Natural killer cell (primary cell): ENCODE measurements around the gene CHN2. TPM values are rescaled to one million over a fixed set of nuclear protein-coding genes. Genes with fewer than 3 reads are reported as not detected.

Experiments
- ATAC-seq, 3 donors: fragments of 150-1000 bp in 2 of 3; fragments of 200-7000 bp in 1 of 3; cut with Tn5 transposase; 1 replicate in 1 of 3; 2 replicates in 2 of 3; pipeline ENCODE4 v1.10.0; 2021; ENCODE audit warnings: mild to moderate bottlenecking in 2 of 3, moderate library complexity in 2 of 3
- DNase-seq, 2 donors: peaks; one replicate each; pipeline versions ENCODE4 v3.0.0 to v3.0.0-alpha.2; 2013 to 2021; ENCODE audit warnings: mixed read lengths in 1 of 2
- H3K27ac ChIP-seq: one replicate; pipeline ENCODE4 v1.5.1; 2013; ENCODE audit warnings: mild to moderate bottlenecking, low read length
- H3K27me3 ChIP-seq: one replicate; pipeline ENCODE4 v1.6.1; 2013; ENCODE audit warnings: low read length; ENCODE audit not compliant: control insufficient read depth, insufficient read depth
- H3K36me3 ChIP-seq: one replicate; pipeline ENCODE4 v1.6.1; 2013; ENCODE audit warnings: low read length; ENCODE audit not compliant: control insufficient read depth, insufficient read depth
- H3K4me1 ChIP-seq: one replicate; pipeline ENCODE4 v1.6.1; 2013; ENCODE audit warnings: low read length; ENCODE audit not compliant: control insufficient read depth, insufficient read depth
- H3K4me3 ChIP-seq: one replicate; pipeline ENCODE4 v1.5.1; 2013; ENCODE audit warnings: low read length
- H3K9me3 ChIP-seq: one replicate; pipeline ENCODE4 v1.6.1; 2013; ENCODE audit warnings: low read length; ENCODE audit not compliant: control insufficient read depth, insufficient read depth
- H3K27ac Mint-ChIP-seq, 2 donors: one replicate each; pipeline ENCODE4 v1.8.0; 2022; ENCODE audit warnings: mild to moderate bottlenecking in 2 of 2, mixed read lengths in 2 of 2, moderate library complexity in 1 of 2
- H3K27me3 Mint-ChIP-seq, 2 donors: one replicate each; pipeline ENCODE4 v1.8.0; 2022; ENCODE audit warnings: low read depth in 2 of 2, mixed read lengths in 2 of 2
- H3K36me3 Mint-ChIP-seq: one replicate; pipeline ENCODE4 v1.8.0; 2022; ENCODE audit warnings: mixed read lengths
- H3K4me1 Mint-ChIP-seq, 2 donors: one replicate each; pipeline ENCODE4 v1.8.0; 2022; ENCODE audit warnings: mixed read lengths in 2 of 2
- H3K4me3 Mint-ChIP-seq: one replicate; pipeline ENCODE4 v1.8.0; 2022; ENCODE audit warnings: mild to moderate bottlenecking, moderate library complexity, mixed read lengths
- H3K9me3 Mint-ChIP-seq, 2 donors: one replicate each; pipeline ENCODE4 v1.8.0; 2022; ENCODE audit warnings: mixed read lengths in 2 of 2
- WGBS: methylation state at CpG from one replicate; pipeline ENCODE4 v1.1.7; 2013; ENCODE audit warnings: missing lambda C conversion rate; ENCODE audit not compliant: insufficient coverage; 5-methylcytosine and 5-hydroxymethylcytosine counted together
- intact Hi-C: fragments of 100-400 bp; cut with micrococcal nuclease; formaldehyde crosslinking; loops from one replicate; pipeline ENCODE4 v1.14.2; 2022
- total RNA-seq, 4 donors: library from RNA; stranded (reverse); fragments of 120-200 nt in 1 of 4; gene quantifications; one replicate each; pipeline versions ENCODE4 v1.2.3 to v1.2.4, GENCODE V29; 2013 to 2022
- TF ChIP-seq, protein P1 (sequence below): fragments of 200-600 bp; IDR thresholded peaks from one replicate; pipeline ENCODE4 v1.8.0; 2022; ENCODE audit warnings: antibody characterized with exemption

CHN2 gene
- total RNA-seq, 3 donors from 2014 or later (not counting 1 experiment from before 2014, with no cell fraction given): 23.2 to 40.6 (median 30.2) TPM

DNA sequence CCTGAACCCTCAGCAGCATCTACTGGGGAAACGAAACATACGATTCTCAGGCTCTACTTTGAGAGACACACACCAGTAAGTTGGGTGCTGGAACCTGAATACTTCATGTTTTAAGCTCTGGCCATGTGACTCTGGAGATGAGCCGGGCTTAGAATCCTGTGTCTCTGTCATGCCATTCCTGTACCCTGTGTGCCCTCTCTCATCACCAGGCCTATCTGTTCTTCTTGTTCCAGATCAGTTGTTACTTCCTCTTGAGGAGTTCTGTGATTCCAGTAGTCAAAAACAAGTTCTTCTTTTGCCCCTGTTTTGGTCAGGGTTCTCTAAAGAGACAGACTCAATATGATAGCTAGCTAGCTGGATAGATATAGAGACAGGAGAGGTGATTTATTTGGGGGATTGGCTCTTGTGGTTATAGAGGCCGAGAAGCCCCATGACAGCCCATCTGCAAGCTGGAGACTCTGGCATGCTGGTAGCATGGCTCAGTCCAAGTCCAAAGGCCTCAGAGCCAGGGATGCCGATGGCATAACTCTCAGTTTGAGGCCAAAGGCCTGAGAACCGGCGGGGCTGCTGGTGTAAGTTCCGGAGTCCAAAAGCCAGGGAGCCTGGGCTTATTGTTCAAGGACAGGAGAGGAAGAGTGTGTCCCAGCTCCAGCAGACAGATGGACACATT lies 54.3 kb downstream of the CHN2 start:
- ATAC-seq: no peak
- H3K36me3 Mint-ChIP-seq: no peaks in the 10 kb centered on the region
- intact Hi-C loops: no loop called here

GRCh38 chr7:29249383-29249750 lies 54.8 kb downstream of the CHN2 start:
- 92% methylated on average over 7 of the region's 7 CpGs for WGBS
- intact Hi-C loops: no loop called here
- no peak for DNase-seq
- Mint-ChIP-seq H3K4me3 (no peak overlapping the region), H3K4me1 (peaks cover 38 to 41% of the 10 kb centered on the region in 2 donors), H3K27ac (no peak overlapping the region), H3K36me3 (no peaks in the 10 kb centered on the region), H3K9me3 (no peaks in the 10 kb centered on the region), H3K27me3 (no peaks in the 10 kb centered on the region)
- Histone ChIP-seq H3K27ac (no peak overlapping the region), H3K9me3 (no peaks in the 10 kb centered on the region), H3K27me3 (no peaks in the 10 kb centered on the region), H3K4me3 (no peak overlapping the region), H3K4me1 (peaks cover 34% of the 10 kb centered on the region), H3K36me3 (no peaks in the 10 kb centered on the region)
- ATAC-seq: no peak
- TF ChIP-seq, protein P1, sequence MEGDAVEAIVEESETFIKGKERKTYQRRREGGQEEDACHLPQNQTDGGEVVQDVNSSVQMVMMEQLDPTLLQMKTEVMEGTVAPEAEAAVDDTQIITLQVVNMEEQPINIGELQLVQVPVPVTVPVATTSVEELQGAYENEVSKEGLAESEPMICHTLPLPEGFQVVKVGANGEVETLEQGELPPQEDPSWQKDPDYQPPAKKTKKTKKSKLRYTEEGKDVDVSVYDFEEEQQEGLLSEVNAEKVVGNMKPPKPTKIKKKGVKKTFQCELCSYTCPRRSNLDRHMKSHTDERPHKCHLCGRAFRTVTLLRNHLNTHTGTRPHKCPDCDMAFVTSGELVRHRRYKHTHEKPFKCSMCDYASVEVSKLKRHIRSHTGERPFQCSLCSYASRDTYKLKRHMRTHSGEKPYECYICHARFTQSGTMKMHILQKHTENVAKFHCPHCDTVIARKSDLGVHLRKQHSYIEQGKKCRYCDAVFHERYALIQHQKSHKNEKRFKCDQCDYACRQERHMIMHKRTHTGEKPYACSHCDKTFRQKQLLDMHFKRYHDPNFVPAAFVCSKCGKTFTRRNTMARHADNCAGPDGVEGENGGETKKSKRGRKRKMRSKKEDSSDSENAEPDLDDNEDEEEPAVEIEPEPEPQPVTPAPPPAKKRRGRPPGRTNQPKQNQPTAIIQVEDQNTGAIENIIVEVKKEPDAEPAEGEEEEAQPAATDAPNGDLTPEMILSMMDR: no peak

More for the DNA sequence above, 54.3 kb downstream of the CHN2 start:
- Mint-ChIP-seq H3K4me1 (peaks cover 43 to 46% of the 10 kb centered on the region in 2 donors), H3K9me3 (no peaks in the 10 kb centered on the region), H3K27me3 (no peaks in the 10 kb centered on the region), H3K4me3 (peak overlapping the region; percentile 43), H3K27ac (peak overlapping the region; percentile 59 to 63)
- no peaks in the 10 kb centered on the region for H3K9me3 ChIP-seq
- DNase-seq: no peak
- TF ChIP-seq, protein P1: no peak
- peaks cover 38% of the 10 kb centered on the region for H3K4me1 ChIP-seq
- H3K36me3 ChIP-seq: no peaks in the 10 kb centered on the region
- 92% methylated on average over 8 of the region's 8 CpGs for WGBS
- H3K4me3 ChIP-seq: no peak overlapping the region
- no peak overlapping the region for H3K27ac ChIP-seq
- no peaks in the 10 kb centered on the region for H3K27me3 ChIP-seq

DNA sequence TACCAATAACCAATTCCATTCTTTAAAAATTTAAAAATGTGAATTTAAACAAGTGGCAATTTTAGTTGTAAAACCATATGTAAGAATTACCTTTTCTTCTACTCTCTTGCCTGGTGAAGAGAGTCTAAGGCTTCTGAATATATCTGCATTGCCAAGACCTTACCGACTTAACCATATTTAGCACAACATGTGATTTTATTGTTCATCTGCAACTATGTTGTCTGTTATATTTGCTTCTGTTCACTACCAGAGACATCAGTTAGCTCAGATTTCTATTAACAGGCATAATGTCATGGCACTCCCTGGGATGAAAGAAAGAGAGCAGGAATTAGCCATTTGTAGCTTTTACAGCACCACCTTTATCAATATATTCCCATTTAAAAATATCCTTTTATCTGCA lies 55.3 kb downstream of the CHN2 start:
- H3K4me3 Mint-ChIP-seq: no peak overlapping the region
- H3K4me3 ChIP-seq: no peak overlapping the region
- no peaks in the 10 kb centered on the region for H3K27me3 ChIP-seq
- ATAC-seq (no peak), DNase-seq (no peak)
- no peaks in the 10 kb centered on the region for H3K9me3 Mint-ChIP-seq
- peaks cover 39 to 40% of the 10 kb centered on the region in 2 donors for H3K4me1 Mint-ChIP-seq
- H3K4me1 ChIP-seq: peaks cover 30% of the 10 kb centered on the region
- H3K27ac Mint-ChIP-seq: no peak overlapping the region
- intact Hi-C loops: no loop called here
- no peaks in the 10 kb centered on the region for H3K36me3 ChIP-seq
- WGBS: no CpG with 5 or more reads among the region's 1 CpG
- H3K27me3 Mint-ChIP-seq: peaks cover 0 to 2% of the 10 kb centered on the region in 2 donors
- TF ChIP-seq, protein P1: no peak
- no peaks in the 10 kb centered on the region for H3K36me3 Mint-ChIP-seq
- H3K27ac ChIP-seq: no peak overlapping the region
- no peaks in the 10 kb centered on the region for H3K9me3 ChIP-seq

DNA sequence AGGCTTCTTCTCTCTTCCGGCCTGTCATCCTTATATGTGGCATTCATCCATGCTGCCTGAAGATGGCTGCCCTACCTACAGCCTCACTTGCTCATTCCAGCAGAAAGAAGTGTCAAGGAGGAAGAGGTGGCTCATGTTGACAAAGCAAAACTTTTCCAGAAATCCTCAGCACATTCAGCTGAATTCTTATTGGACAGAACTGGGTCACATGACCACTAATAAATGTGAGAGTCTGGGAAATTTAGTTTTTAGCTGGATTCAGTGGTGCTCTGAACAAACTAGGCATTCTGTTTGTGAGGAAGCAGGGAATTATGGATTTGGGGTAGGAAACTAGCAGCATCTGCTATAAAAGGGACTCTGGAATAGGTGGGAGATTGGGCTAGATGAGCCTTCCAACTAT lies 58.6 kb downstream of the CHN2 start:
- ATAC-seq: no peak
- intact Hi-C loops: no loop called here
- TF ChIP-seq, protein P1: no peak
- Mint-ChIP-seq H3K36me3 (no peaks in the 10 kb centered on the region), H3K9me3 (no peaks in the 10 kb centered on the region), H3K4me1 (peaks cover 34 to 35% of the 10 kb centered on the region in 2 donors), H3K27me3 (peaks cover 0 to 2% of the 10 kb centered on the region in 2 donors), H3K4me3 (no peak overlapping the region), H3K27ac (no peak overlapping the region)
- Histone ChIP-seq H3K27me3 (no peaks in the 10 kb centered on the region), H3K4me1 (peaks cover 11% of the 10 kb centered on the region), H3K27ac (no peak overlapping the region), H3K36me3 (no peaks in the 10 kb centered on the region), H3K9me3 (no peaks in the 10 kb centered on the region), H3K4me3 (no peak overlapping the region)
- 80% methylated on average over 1 of the region's 1 CpG for WGBS
- DNase-seq: no peak
